HepG2 (cell line): ENCODE results near the gene SH3BGRL2. TPM values are rescaled to one million over a fixed set of nuclear protein-coding genes. Genes with fewer than 3 reads are reported as not detected.
A peak's percentile ranks its signal among the peaks of the same experiment; 100 is the strongest.

ENCODE experiments used
- KAT7 ChIP-seq: IDR thresholded peaks from 2 replicates; pipeline ENCODE4 v1.6.1; 2018; ENCODE audit warnings: borderline replicate concordance, missing compliant biosample characterization
- polyA plus RNA-seq, 8 experiments: library from polyadenylated mRNA; depleted of rRNA in 3 of 8; stranded (reverse) in 7 of 8; unstranded in 1 of 8; fragments of >200 nt; fragmentation: Illumina TruSeq in 4 of 8; extraction: Trizol in 4 of 8; gene quantifications; 2 replicates each; pipeline versions ENCODE4 v1.2.1 to v1.2.3, GENCODE V29; 2011 to 2016; ENCODE audit warnings: low read depth in 4 of 8, missing spikeins in 1 of 8, mixed read lengths in 1 of 8; ENCODE audit not compliant: insufficient read depth in 1 of 8
- total RNA-seq, 5 experiments: library from RNA; depleted of rRNA; stranded (reverse); fragments of >200 nt; fragmentation: Illumina TruSeq; extraction: Trizol; gene quantifications; 2 replicates each; pipeline ENCODE4 v1.2.3, GENCODE V29; 2016; ENCODE audit warnings: low read depth in 1 of 5
- TF ChIP-seq, protein P1 (sequence below): IDR thresholded peaks from 2 replicates; pipeline ENCODE4 v1.6.1; 2012; ENCODE audit warnings: low read length, improper control_type of control experiment
- TF ChIP-seq, protein P2 (sequence below): sonication (generic); formaldehyde crosslinking; IDR thresholded peaks from 2 replicates; pipeline ENCODE4 v1.5.1; 2020; ENCODE audit warnings: mild to moderate bottlenecking, missing genetic modification reagents, moderate library complexity
- TF ChIP-seq, protein P3 (sequence below): sonication (generic); formaldehyde crosslinking; conservative IDR thresholded peaks from 2 replicates; pipeline ENCODE4 v1.8.0; 2022; ENCODE audit warnings: mild to moderate bottlenecking, moderate library complexity, missing genetic modification reagents
- TF ChIP-seq, protein P4 (sequence below): sonication (generic); formaldehyde crosslinking; IDR thresholded peaks from 2 replicates; pipeline ENCODE4 v1.4.0; 2020; ENCODE audit warnings: mild to moderate bottlenecking, missing genetic modification reagents
- TF ChIP-seq, protein P5 (sequence below): sonication (generic); formaldehyde crosslinking; IDR thresholded peaks from 2 replicates; pipeline ENCODE4 v1.4.0; 2020; ENCODE audit warnings: mild to moderate bottlenecking, missing genetic modification reagents

Gene SH3BGRL2
- total and polyA plus RNA-seq, 2 of the 13 experiments (the other 11 are each of a cell fraction or from before 2014, with no cell fraction given): 10.9 to 28.8 TPM

DNA sequence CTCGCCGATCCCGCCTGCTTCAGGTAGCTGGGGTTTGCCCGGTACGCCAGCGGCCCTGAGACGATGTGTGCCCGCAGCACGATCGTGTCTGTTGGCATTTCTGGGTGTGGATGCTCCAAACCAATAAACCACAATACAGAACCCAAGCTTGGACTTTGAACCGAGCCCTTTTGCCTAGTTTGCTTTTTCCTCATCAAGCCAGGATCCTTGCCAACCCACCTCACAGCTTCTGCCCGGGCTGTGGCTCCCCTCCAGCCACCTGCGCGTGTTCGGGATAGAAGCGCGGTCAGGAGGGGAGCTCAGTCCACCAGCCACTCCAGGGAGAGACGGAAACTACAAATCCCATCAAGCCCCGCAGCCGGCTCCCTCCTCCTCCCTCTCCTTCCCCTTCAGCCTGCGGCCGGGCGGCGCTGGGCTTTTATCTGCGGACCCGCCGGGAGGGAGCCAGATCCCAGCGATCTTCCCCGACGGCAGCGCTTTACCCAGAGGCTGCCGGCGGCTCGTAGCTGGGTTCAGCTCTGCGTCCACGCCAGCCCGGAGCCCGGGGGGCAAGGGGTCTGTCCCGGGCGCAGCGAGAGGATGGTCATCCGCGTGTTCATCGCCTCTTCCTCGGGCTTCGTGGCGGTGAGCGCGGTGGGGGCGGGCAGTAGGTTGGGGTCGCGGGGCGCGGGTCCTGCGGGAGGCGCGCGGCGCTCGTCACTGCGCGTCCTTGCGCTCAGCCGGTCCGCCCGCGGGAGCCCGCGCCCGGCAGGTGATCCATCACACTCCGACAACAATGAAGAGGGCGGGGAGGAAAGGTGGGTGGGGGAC, at the start of gene SH3BGRL2 (continued):
- TF ChIP-seq, protein P1, sequence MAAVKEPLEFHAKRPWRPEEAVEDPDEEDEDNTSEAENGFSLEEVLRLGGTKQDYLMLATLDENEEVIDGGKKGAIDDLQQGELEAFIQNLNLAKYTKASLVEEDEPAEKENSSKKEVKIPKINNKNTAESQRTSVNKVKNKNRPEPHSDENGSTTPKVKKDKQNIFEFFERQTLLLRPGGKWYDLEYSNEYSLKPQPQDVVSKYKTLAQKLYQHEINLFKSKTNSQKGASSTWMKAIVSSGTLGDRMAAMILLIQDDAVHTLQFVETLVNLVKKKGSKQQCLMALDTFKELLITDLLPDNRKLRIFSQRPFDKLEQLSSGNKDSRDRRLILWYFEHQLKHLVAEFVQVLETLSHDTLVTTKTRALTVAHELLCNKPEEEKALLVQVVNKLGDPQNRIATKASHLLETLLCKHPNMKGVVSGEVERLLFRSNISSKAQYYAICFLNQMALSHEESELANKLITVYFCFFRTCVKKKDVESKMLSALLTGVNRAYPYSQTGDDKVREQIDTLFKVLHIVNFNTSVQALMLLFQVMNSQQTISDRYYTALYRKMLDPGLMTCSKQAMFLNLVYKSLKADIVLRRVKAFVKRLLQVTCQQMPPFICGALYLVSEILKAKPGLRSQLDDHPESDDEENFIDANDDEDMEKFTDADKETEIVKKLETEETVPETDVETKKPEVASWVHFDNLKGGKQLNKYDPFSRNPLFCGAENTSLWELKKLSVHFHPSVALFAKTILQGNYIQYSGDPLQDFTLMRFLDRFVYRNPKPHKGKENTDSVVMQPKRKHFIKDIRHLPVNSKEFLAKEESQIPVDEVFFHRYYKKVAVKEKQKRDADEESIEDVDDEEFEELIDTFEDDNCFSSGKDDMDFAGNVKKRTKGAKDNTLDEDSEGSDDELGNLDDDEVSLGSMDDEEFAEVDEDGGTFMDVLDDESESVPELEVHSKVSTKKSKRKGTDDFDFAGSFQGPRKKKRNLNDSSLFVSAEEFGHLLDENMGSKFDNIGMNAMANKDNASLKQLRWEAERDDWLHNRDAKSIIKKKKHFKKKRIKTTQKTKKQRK: no peak
- TF ChIP-seq, protein P2, sequence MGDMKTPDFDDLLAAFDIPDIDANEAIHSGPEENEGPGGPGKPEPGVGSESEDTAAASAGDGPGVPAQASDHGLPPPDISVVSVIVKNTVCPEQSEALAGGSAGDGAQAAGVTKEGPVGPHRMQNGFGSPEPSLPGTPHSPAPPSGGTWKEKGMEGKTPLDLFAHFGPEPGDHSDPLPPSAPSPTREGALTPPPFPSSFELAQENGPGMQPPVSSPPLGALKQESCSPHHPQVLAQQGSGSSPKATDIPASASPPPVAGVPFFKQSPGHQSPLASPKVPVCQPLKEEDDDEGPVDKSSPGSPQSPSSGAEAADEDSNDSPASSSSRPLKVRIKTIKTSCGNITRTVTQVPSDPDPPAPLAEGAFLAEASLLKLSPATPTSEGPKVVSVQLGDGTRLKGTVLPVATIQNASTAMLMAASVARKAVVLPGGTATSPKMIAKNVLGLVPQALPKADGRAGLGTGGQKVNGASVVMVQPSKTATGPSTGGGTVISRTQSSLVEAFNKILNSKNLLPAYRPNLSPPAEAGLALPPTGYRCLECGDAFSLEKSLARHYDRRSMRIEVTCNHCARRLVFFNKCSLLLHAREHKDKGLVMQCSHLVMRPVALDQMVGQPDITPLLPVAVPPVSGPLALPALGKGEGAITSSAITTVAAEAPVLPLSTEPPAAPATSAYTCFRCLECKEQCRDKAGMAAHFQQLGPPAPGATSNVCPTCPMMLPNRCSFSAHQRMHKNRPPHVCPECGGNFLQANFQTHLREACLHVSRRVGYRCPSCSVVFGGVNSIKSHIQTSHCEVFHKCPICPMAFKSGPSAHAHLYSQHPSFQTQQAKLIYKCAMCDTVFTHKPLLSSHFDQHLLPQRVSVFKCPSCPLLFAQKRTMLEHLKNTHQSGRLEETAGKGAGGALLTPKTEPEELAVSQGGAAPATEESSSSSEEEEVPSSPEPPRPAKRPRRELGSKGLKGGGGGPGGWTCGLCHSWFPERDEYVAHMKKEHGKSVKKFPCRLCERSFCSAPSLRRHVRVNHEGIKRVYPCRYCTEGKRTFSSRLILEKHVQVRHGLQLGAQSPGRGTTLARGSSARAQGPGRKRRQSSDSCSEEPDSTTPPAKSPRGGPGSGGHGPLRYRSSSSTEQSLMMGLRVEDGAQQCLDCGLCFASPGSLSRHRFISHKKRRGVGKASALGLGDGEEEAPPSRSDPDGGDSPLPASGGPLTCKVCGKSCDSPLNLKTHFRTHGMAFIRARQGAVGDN (CRISPR knock-in tag): peak; percentile 89
- TF ChIP-seq, protein P3, sequence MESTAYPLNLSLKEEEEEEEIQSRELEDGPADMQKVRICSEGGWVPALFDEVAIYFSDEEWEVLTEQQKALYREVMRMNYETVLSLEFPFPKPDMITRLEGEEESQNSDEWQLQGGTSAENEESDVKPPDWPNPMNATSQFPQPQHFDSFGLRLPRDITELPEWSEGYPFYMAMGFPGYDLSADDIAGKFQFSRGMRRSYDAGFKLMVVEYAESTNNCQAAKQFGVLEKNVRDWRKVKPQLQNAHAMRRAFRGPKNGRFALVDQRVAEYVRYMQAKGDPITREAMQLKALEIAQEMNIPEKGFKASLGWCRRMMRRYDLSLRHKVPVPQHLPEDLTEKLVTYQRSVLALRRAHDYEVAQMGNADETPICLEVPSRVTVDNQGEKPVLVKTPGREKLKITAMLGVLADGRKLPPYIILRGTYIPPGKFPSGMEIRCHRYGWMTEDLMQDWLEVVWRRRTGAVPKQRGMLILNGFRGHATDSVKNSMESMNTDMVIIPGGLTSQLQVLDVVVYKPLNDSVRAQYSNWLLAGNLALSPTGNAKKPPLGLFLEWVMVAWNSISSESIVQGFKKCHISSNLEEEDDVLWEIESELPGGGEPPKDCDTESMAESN: peak; percentile 75
- TF ChIP-seq, protein P4, sequence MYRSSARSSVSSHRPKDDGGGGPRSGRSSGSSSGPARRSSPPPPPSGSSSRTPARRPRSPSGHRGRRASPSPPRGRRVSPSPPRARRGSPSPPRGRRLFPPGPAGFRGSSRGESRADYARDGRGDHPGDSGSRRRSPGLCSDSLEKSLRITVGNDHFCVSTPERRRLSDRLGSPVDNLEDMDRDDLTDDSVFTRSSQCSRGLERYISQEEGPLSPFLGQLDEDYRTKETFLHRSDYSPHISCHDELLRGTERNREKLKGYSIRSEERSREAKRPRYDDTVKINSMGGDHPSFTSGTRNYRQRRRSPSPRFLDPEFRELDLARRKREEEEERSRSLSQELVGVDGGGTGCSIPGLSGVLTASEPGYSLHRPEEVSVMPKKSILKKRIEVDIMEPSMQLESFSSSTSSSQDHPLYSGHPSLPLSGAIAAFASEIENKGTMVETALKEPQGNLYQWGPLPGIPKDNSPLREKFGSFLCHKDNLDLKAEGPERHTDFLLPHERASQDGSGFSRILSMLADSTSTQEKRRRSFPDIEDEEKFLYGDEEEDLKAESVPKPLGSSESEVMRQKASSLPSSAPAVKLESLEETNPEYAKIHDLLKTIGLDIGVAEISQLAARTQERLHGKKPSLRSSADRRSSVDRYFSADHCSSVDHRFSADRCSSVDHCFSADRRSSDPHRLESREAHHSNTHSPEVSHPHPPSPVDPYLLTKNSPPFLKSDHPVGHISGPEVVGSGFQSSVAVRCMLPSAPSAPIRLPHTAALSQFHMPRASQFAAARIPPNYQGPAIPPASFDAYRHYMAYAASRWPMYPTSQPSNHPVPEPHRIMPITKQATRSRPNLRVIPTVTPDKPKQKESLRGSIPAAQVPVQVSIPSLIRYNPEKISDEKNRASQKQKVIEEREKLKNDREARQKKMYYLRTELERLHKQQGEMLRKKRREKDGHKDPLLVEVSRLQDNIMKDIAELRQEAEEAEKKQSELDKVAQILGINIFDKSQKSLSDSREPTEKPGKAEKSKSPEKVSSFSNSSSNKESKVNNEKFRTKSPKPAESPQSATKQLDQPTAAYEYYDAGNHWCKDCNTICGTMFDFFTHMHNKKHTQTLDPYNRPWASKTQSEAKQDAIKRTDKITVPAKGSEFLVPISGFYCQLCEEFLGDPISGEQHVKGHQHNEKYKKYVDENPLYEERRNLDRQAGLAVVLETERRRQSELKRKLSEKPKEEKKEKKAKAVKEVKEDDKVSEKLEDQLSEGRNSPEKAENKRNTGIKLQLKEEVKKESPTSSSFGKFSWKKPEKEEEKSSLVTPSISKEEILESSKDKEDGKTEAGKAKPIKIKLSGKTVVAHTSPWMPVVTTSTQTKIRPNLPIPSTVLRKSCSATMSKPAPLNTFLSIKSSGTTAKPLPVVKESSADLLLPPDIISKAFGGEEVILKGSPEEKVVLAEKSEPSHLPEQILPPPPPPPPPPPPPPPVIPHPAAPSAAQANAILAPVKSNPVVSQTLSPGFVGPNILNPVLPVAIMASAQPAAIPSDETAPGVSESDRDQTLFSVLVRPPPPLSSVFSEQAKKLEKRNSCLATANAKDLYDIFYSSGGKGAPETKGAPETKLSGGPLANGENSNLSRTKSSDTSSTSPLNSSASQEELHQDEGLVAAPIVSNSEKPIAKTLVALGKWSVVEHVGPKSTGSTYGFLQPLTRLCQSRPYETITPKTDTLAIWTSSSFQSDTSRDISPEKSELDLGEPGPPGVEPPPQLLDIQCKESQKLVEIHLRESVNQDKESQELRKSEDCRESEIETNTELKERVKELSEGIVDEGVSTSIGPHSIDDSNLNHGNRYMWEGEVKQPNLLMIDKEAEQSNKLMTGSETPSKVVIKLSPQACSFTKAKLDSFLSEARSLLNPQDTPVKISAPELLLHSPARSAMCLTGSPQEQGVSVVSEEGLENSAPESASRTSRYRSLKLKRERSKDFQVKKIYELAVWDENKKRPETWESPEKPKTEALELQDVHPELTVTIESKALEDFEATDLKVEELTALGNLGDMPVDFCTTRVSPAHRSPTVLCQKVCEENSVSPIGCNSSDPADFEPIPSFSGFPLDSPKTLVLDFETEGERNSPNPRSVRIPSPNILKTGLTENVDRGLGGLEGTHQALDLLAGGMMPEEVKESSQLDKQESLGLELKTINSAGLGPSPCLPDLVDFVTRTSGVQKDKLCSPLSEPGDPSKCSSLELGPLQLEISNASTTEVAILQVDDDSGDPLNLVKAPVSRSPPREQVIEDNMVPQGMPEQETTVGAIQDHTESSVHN: no peak; the same call in 1 of the 2 replicates
- TF ChIP-seq, protein P5, sequence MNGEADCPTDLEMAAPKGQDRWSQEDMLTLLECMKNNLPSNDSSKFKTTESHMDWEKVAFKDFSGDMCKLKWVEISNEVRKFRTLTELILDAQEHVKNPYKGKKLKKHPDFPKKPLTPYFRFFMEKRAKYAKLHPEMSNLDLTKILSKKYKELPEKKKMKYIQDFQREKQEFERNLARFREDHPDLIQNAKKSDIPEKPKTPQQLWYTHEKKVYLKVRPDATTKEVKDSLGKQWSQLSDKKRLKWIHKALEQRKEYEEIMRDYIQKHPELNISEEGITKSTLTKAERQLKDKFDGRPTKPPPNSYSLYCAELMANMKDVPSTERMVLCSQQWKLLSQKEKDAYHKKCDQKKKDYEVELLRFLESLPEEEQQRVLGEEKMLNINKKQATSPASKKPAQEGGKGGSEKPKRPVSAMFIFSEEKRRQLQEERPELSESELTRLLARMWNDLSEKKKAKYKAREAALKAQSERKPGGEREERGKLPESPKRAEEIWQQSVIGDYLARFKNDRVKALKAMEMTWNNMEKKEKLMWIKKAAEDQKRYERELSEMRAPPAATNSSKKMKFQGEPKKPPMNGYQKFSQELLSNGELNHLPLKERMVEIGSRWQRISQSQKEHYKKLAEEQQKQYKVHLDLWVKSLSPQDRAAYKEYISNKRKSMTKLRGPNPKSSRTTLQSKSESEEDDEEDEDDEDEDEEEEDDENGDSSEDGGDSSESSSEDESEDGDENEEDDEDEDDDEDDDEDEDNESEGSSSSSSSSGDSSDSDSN: peak; percentile 90
- TF ChIP-seq KAT7 (CRISPR knock-in tag): peak; percentile 87
